ENCODE measurements around the gene COX8C. TPM values are rescaled to one million over a fixed set of nuclear protein-coding genes. Genes with fewer than 3 reads are reported as not detected.

Gene COX8C
- total RNA-seq, 2 donors from 2014 or later: not detected

- peaks cover 0 to 36% of the 10 kb centered on the region in 2 donors for H3K4me1 ChIP-seq (ENCODE audit: control insufficient read depth in 1 of 2, low read depth in 2 of 2)
- no peaks in the 10 kb centered on the region for H3K27me3 ChIP-seq (replicated peaks; ENCODE audit: insufficient read depth)
- ATAC-seq (ENCODE audit: insufficient number of reproducible peaks, low FRiP score, low read depth) (peak; percentile 89), DNase-seq (ENCODE audit: low spot score) (peak; percentile 80)
- H3K27ac ChIP-seq: peak within 1 kb of the TSS; percentile 88 to 92
- no peaks in the 10 kb centered on the region for H3K9me3 ChIP-seq
- no peaks in the 10 kb centered on the region for H3K36me3 ChIP-seq
- peak within 1 kb of the TSS; percentile 77 for H3K4me3 ChIP-seq
- no peak for TF ChIP-seq CTCF (IDR thresholded peaks at IDR 0.05)
Observed at GRCh38 chr14:93332853-93333630, 13.9 kb upstream of the COX8C start, which contains the start of gene BTBD7. TSS of gene BTBD7 (minus strand) at chr14:93333036. CDS start at chr14:93296051, 36,985 bp downstream.

GRCh38 chr14:93333631-93334103 lies 13.3 kb upstream of the COX8C start:
- Histone ChIP-seq H3K27me3 (replicated peaks; ENCODE audit: insufficient read depth) (no peaks in the 10 kb centered on the region), H3K4me1 (ENCODE audit: control insufficient read depth in 1 of 2, low read depth in 2 of 2) (peaks cover 0 to 36% of the 10 kb centered on the region in 2 donors), H3K36me3 (no peaks in the 10 kb centered on the region), H3K4me3 (peak overlapping the region; percentile 77), H3K9me3 (no peaks in the 10 kb centered on the region), H3K27ac (peak overlapping the region; percentile 66 to 88)
- DNase-seq (ENCODE audit: low spot score) (no peak), ATAC-seq (ENCODE audit: insufficient number of reproducible peaks, low FRiP score, low read depth) (no peak)
- no peak for TF ChIP-seq CTCF (IDR thresholded peaks at IDR 0.05)

- DNase-seq (ENCODE audit: low spot score): no peak
- Histone ChIP-seq H3K27ac (no peak overlapping the region), H3K9me3 (no peaks in the 10 kb centered on the region), H3K4me1 (ENCODE audit: control insufficient read depth in 1 of 2, low read depth in 2 of 2) (peaks cover 0 to 12% of the 10 kb centered on the region in 2 donors), H3K4me3 (no peak overlapping the region), H3K27me3 (replicated peaks; ENCODE audit: insufficient read depth) (no peaks in the 10 kb centered on the region), H3K36me3 (no peaks in the 10 kb centered on the region)
- ATAC-seq (ENCODE audit: insufficient number of reproducible peaks, low FRiP score, low read depth): no peak
- TF ChIP-seq CTCF (IDR thresholded peaks at IDR 0.05): no peak
Observed at GRCh38 chr14:93337143-93337753, 9.7 kb upstream of the COX8C start.

GRCh38 chr14:93337884-93338283 lies 9.1 kb upstream of the COX8C start:
- H3K4me3 ChIP-seq: no peak overlapping the region
- no peaks in the 10 kb centered on the region for H3K36me3 ChIP-seq
- TF ChIP-seq CTCF (IDR thresholded peaks at IDR 0.05): no peak
- no peaks in the 10 kb centered on the region for H3K9me3 ChIP-seq
- DNase-seq (ENCODE audit: low spot score): no peak
- H3K27me3 ChIP-seq (replicated peaks; ENCODE audit: insufficient read depth): no peaks in the 10 kb centered on the region
- H3K27ac ChIP-seq: no peak overlapping the region
- peaks cover 0 to 12% of the 10 kb centered on the region in 2 donors for H3K4me1 ChIP-seq (ENCODE audit: control insufficient read depth in 1 of 2, low read depth in 2 of 2)
- ATAC-seq (ENCODE audit: insufficient number of reproducible peaks, low FRiP score, low read depth): no peak

- Histone ChIP-seq H3K36me3 (no peaks in the 10 kb centered on the region), H3K27me3 (replicated peaks; ENCODE audit: insufficient read depth) (no peaks in the 10 kb centered on the region), H3K27ac (no peak overlapping the region), H3K9me3 (no peaks in the 10 kb centered on the region), H3K4me3 (no peak overlapping the region), H3K4me1 (ENCODE audit: control insufficient read depth in 1 of 2, low read depth in 2 of 2) (no peaks in the 10 kb centered on the region)
- ATAC-seq (ENCODE audit: insufficient number of reproducible peaks, low FRiP score, low read depth): no peak
- no peak for DNase-seq (ENCODE audit: low spot score)
- no peak for TF ChIP-seq CTCF (IDR thresholded peaks at IDR 0.05)
Observed at GRCh38 chr14:93343266-93343665, 3.7 kb upstream of the COX8C start.

All from thoracic aorta (tissue), 2 donors.